ENCODE data around the gene PORCN. TPM values are rescaled to one million over a fixed set of nuclear protein-coding genes. Genes with fewer than 3 reads are reported as not detected.

The PORCN gene
- total RNA-seq, 1 donor, result 6.5 TPM

GRCh38 chrX:48533165-48533564 is 24.4 kb downstream of the PORCN start:
- no peak for TF ChIP-seq CTCF (IDR thresholded peaks at IDR 0.05; ENCODE audit: insufficient read depth, low read depth, low read length)
- no peak overlapping the region for H3K4me3 ChIP-seq (ENCODE audit: low read depth, low read length)
- DNase-seq (ENCODE audit: low read depth), result no peak

GRCh38 chrX:48538641-48539344 is 30.0 kb downstream of the PORCN start:
- DNase-seq (ENCODE audit: low read depth), result no peak
- H3K4me3 ChIP-seq (ENCODE audit: low read depth, low read length), result peak overlapping the region; percentile 9
- no peak for TF ChIP-seq CTCF (IDR thresholded peaks at IDR 0.05; ENCODE audit: insufficient read depth, low read depth, low read length)

- peak; percentile 32 for TF ChIP-seq CTCF (IDR thresholded peaks at IDR 0.05; ENCODE audit: insufficient read depth, low read depth, low read length)
- DNase-seq (ENCODE audit: low read depth), result peak; percentile 99
- H3K4me3 ChIP-seq (ENCODE audit: low read depth, low read length), result peak within 1 kb of the TSS; percentile 77
Measured at GRCh38 chrX:48539345-48540027, 30.7 kb downstream of the PORCN start, which contains the start of gene TBC1D25. Gene TBC1D25 (plus strand): TSS chrX:48539714. CDS start chrX:48539798, 84 bp downstream.

- no peak for TF ChIP-seq CTCF (IDR thresholded peaks at IDR 0.05; ENCODE audit: insufficient read depth, low read depth, low read length)
- peak overlapping the region; percentile 77 for H3K4me3 ChIP-seq (ENCODE audit: low read depth, low read length)
- DNase-seq (ENCODE audit: low read depth), result peak; percentile 35
Measured at GRCh38 chrX:48540028-48540375, 31.2 kb downstream of the PORCN start.

GRCh38 chrX:48540480-48540879 is 31.7 kb downstream of the PORCN start:
- peak overlapping the region; percentile 77 for H3K4me3 ChIP-seq (ENCODE audit: low read depth, low read length)
- no peak for TF ChIP-seq CTCF (IDR thresholded peaks at IDR 0.05; ENCODE audit: insufficient read depth, low read depth, low read length)
- no peak for DNase-seq (ENCODE audit: low read depth)

- no peak for DNase-seq (ENCODE audit: low read depth)
- H3K4me3 ChIP-seq (ENCODE audit: low read depth, low read length), result no peak overlapping the region
- TF ChIP-seq CTCF (IDR thresholded peaks at IDR 0.05; ENCODE audit: insufficient read depth, low read depth, low read length), result no peak
Measured at GRCh38 chrX:48541140-48541814, 32.5 kb downstream of the PORCN start.
